ENCODE results near the gene MAML3. TPM values are rescaled to one million over a fixed set of nuclear protein-coding genes. Genes with fewer than 3 reads are reported as not detected.

The MAML3 gene
- total RNA-seq, 1 experiment from 2014 or later: 0.89 TPM

DNA sequence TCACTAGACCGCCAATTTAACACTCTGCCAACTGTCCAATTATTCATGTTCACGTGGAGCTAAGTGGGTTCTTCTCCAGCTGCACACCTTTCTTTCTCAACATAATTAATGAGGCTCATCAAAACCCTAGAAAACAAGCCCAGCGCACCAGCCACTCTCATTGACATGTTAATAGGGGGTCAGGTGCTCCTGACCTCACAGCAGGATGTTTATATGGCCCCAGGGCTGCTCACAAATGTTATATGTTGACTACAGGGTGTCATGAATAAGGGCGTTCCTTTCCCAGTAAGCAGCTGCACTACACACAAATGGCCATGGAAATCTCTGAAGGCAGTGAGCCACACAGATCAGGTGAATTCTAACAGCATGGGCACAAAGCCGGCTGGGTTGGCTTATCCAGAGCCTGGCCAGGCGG lies 278.6 kb downstream of the MAML3 start:
- POLR2A ChIA-PET: no interaction called here
- no peak for TF ChIP-seq CTCF (IDR thresholded peaks at IDR 0.05; ENCODE audit: unreplicated experiment)
- BruUV-seq (replicated peaks): no TSS peak

GRCh38 chr4:139873111-139873860 lies 280.7 kb downstream of the MAML3 start:
- Mint-ChIP-seq H3K9me3 (ENCODE audit: unreplicated experiment) (no peaks in the 10 kb centered on the region), H3K27ac (ENCODE audit: low read depth, unreplicated experiment) (no peak overlapping the region), H3K36me3 (ENCODE audit: insufficient read depth, unreplicated experiment) (no peaks in the 10 kb centered on the region), H3K4me3 (ENCODE audit: unreplicated experiment) (no peak overlapping the region), H3K27me3 (ENCODE audit: insufficient read depth, unreplicated experiment) (no peaks in the 10 kb centered on the region), H3K4me1 (ENCODE audit: insufficient read depth, unreplicated experiment) (peaks cover 8% of the 10 kb centered on the region)
- no peak for DNase-seq (ENCODE audit: unreplicated experiment)
- TF ChIP-seq CTCF (IDR thresholded peaks at IDR 0.05; ENCODE audit: unreplicated experiment): no peak
- ChIA-PET CTCF (interaction anchor here (0.7 to 1.4 kb wide), 3 partner anchors 9 to 216 kb away, joined by 3 to 6 read pairs (median 4); no protein-coding TSS in a partner anchor), POLR2A (interaction anchor here (1.0 to 5.5 kb wide), 3 partner anchors 11 to 277 kb away, joined by 3 to 43 read pairs (median 5); no protein-coding TSS in a partner anchor)
- intact Hi-C loops (cut with micrococcal nuclease): no loop called here
- BruUV-seq (replicated peaks): no TSS peak

More for the DNA sequence above, 278.6 kb downstream of the MAML3 start:
- H3K4me3 Mint-ChIP-seq (ENCODE audit: unreplicated experiment): no peak overlapping the region
- peaks cover 8% of the 10 kb centered on the region for H3K4me1 Mint-ChIP-seq (ENCODE audit: insufficient read depth, unreplicated experiment)
- CTCF ChIA-PET: interaction anchor here (0.6 kb wide), 1 partner anchor 247 kb away, joined by 3 read pairs; no protein-coding TSS in a partner anchor
- no peak for DNase-seq (ENCODE audit: unreplicated experiment)
- intact Hi-C loops (cut with micrococcal nuclease): no loop called here
- no peak overlapping the region for H3K27ac Mint-ChIP-seq (ENCODE audit: low read depth, unreplicated experiment)
- H3K9me3 Mint-ChIP-seq (ENCODE audit: unreplicated experiment): no peaks in the 10 kb centered on the region
- no peaks in the 10 kb centered on the region for H3K36me3 Mint-ChIP-seq (ENCODE audit: insufficient read depth, unreplicated experiment)
- no peaks in the 10 kb centered on the region for H3K27me3 Mint-ChIP-seq (ENCODE audit: insufficient read depth, unreplicated experiment)

DNA sequence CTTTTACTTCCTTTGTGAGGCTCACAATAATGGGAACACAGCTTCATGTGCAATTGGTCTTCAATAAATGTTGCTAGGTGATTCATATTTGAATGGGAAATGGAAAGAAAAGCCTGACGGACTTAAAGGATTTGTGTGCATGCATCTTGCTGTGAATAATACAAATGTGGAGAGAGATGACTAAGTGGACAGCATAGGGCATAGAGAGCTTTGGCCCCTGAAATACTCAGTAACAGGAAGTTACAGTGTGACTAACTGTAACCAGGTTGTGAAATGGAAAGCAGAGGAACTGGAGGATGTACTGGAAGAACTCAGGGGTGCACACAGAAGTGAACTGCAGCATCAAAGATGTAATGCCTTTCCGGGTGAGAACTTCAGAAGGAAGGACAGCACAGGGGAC lies 281.7 kb downstream of the MAML3 start:
- no peaks in the 10 kb centered on the region for H3K9me3 Mint-ChIP-seq (ENCODE audit: unreplicated experiment)
- H3K4me3 Mint-ChIP-seq (ENCODE audit: unreplicated experiment): no peak overlapping the region
- intact Hi-C loops (cut with micrococcal nuclease): loop anchor here (1.0 kb wide), 1 partner anchor 278 kb away; no protein-coding TSS in a partner anchor
- H3K4me1 Mint-ChIP-seq (ENCODE audit: insufficient read depth, unreplicated experiment): peaks cover 8% of the 10 kb centered on the region
- H3K36me3 Mint-ChIP-seq (ENCODE audit: insufficient read depth, unreplicated experiment): no peaks in the 10 kb centered on the region
- DNase-seq (ENCODE audit: unreplicated experiment): peak; percentile 90
- peak overlapping the region; percentile 9 for H3K27ac Mint-ChIP-seq (ENCODE audit: low read depth, unreplicated experiment)
- no TSS peak for BruUV-seq (replicated peaks)
- CTCF ChIA-PET: interaction anchor here (1.4 to 2.3 kb wide), 2 partner anchors 10 to 215 kb away, joined by 6 read pairs; no protein-coding TSS in a partner anchor
- POLR2A ChIA-PET: interaction anchor here (0.7 to 5.5 kb wide), 6 partner anchors 12 to 1609 kb away, joined by 3 to 43 read pairs (median 4); no protein-coding TSS in a partner anchor
- no peak for TF ChIP-seq CTCF (IDR thresholded peaks at IDR 0.05; ENCODE audit: unreplicated experiment)
- no peaks in the 10 kb centered on the region for H3K27me3 Mint-ChIP-seq (ENCODE audit: insufficient read depth, unreplicated experiment)

- Mint-ChIP-seq H3K36me3 (ENCODE audit: insufficient read depth, unreplicated experiment) (no peaks in the 10 kb centered on the region), H3K9me3 (ENCODE audit: unreplicated experiment) (no peaks in the 10 kb centered on the region), H3K4me1 (ENCODE audit: insufficient read depth, unreplicated experiment) (peaks cover 8% of the 10 kb centered on the region), H3K27ac (ENCODE audit: low read depth, unreplicated experiment) (no peak overlapping the region), H3K4me3 (ENCODE audit: unreplicated experiment) (no peak overlapping the region), H3K27me3 (ENCODE audit: insufficient read depth, unreplicated experiment) (no peaks in the 10 kb centered on the region)
- BruUV-seq (replicated peaks): no TSS peak
- POLR2A ChIA-PET: interaction anchor here (5.5 kb wide), 1 partner anchor 19 kb away, joined by 43 read pairs; no protein-coding TSS in a partner anchor
- no peak for DNase-seq (ENCODE audit: unreplicated experiment)
- no peak for TF ChIP-seq CTCF (IDR thresholded peaks at IDR 0.05; ENCODE audit: unreplicated experiment)
- CTCF ChIA-PET: interaction anchor here (1.2 kb wide), 1 partner anchor 39 kb away, joined by 3 read pairs; no protein-coding TSS in a partner anchor
- intact Hi-C loops (cut with micrococcal nuclease): no loop called here
These were observed 284.2 kb downstream of the MAML3 start for GRCh38 chr4:139869810-139870209.
